ENCODE measurements around the gene RGS10. TPM values are rescaled to one million over a fixed set of nuclear protein-coding genes. Genes with fewer than 3 reads are reported as not detected.

Gene RGS10
- total RNA-seq, 1 experiment from 2014 or later, result 46.0 TPM

DNA sequence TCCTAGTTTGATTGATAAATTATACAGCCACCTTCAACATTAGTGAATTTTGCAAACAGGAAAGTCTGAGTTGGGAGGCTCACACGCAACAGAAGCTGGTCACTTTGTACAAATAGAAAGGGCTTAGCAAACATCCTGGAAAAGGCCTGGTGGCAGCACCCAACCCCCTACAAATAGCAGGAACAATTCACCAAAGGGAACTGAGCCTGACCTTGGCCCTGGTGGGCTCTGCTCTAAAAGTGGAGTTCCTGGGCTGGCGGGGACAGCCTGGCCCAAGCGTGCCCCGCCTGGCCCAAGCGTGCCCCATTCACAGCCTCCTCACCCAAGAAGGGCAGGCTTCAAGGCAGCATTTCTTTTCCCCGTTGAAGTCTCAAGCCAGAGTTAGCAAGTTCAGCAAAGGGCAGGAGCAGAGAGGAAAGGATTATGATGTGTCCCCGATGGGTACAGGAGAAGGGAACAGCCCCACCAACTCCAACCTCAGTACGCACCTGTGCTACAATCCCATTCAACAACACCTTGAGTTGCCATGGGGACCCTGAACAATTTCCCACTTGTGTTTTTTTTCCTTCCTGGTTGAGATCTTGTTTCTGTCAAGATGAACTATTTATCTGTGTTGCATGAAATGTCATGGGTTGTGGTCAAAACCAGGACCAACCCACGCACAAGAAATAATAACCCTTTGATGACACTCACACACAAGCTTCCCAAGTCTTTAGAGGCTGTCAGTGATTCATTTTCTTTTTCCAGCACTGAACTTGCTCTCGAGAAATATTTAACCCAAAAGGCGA lies 43.4 kb downstream of the RGS10 start:
- TF ChIP-seq EZH2 (IDR thresholded peaks at IDR 0.05; ENCODE audit: low read depth), result no peak
- TF ChIP-seq, protein P1, sequence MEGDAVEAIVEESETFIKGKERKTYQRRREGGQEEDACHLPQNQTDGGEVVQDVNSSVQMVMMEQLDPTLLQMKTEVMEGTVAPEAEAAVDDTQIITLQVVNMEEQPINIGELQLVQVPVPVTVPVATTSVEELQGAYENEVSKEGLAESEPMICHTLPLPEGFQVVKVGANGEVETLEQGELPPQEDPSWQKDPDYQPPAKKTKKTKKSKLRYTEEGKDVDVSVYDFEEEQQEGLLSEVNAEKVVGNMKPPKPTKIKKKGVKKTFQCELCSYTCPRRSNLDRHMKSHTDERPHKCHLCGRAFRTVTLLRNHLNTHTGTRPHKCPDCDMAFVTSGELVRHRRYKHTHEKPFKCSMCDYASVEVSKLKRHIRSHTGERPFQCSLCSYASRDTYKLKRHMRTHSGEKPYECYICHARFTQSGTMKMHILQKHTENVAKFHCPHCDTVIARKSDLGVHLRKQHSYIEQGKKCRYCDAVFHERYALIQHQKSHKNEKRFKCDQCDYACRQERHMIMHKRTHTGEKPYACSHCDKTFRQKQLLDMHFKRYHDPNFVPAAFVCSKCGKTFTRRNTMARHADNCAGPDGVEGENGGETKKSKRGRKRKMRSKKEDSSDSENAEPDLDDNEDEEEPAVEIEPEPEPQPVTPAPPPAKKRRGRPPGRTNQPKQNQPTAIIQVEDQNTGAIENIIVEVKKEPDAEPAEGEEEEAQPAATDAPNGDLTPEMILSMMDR (conservative IDR thresholded peaks at IDR 0.05), result no peak
- H3K27ac ChIP-seq, result no peak overlapping the region
- no TSS peak for BruUV-seq (replicated peaks)
- H3K9me3 ChIP-seq (ENCODE audit: insufficient read depth, low read depth), result no peaks in the 10 kb centered on the region
- no peak overlapping the region for H3K4me3 ChIP-seq
- no peaks in the 10 kb centered on the region for H3K27me3 ChIP-seq (ENCODE audit: insufficient read depth, low read depth)
- no peaks in the 10 kb centered on the region for H4K20me1 ChIP-seq (ENCODE audit: insufficient read depth)
- DNase-seq, result no peak
- POLR2A ChIA-PET (ENCODE audit: unreplicated experiment), result no interaction called here
- intact Hi-C loops (cut with micrococcal nuclease; ENCODE audit: unreplicated experiment), result no loop called here
- H3F3A ChIP-seq (ENCODE audit: insufficient read depth, low read depth), result peaks cover 3% of the 10 kb centered on the region; the same call in 1 of the 2 replicates
- H3K79me2 ChIP-seq (ENCODE audit: low read depth), result no peaks in the 10 kb centered on the region
- no peak overlapping the region for H3K4me2 ChIP-seq
- H3K4me1 ChIP-seq (replicated peaks; ENCODE audit: insufficient read depth), result no peaks in the 10 kb centered on the region
- H2AFZ ChIP-seq, result no peak overlapping the region
- H3K9me2 ChIP-seq (ENCODE audit: insufficient read depth), result no peaks in the 10 kb centered on the region
- no peaks in the 10 kb centered on the region for H3K36me3 ChIP-seq (ENCODE audit: low read depth)
- CTCF ChIA-PET, result interaction anchor here (0.5 kb wide), 1 partner anchor 17 kb away, joined by 8 read pairs; no protein-coding TSS in a partner anchor

GRCh38 chr10:119497243-119497642 lies 45.3 kb downstream of the RGS10 start:
- ChIA-PET CTCF (no interaction called here), POLR2A (ENCODE audit: unreplicated experiment) (no interaction called here)
- no peaks in the 10 kb centered on the region for H3K9me3 ChIP-seq (ENCODE audit: insufficient read depth, low read depth)

GRCh38 chr10:119496273-119496672 lies 46.2 kb downstream of the RGS10 start:
- TF ChIP-seq, protein P1 (conservative IDR thresholded peaks at IDR 0.05), result no peak
- no peak for TF ChIP-seq EZH2 (IDR thresholded peaks at IDR 0.05; ENCODE audit: low read depth)
- BruUV-seq (replicated peaks), result no TSS peak

More at GRCh38 chr10:119497243-119497642, 45.3 kb downstream of the RGS10 start:
- Histone ChIP-seq H3K27me3 (ENCODE audit: insufficient read depth, low read depth) (no peaks in the 10 kb centered on the region), H3K4me2 (no peak overlapping the region), H3K27ac (no peak overlapping the region), H2AFZ (no peak overlapping the region), H3K36me3 (ENCODE audit: low read depth) (no peaks in the 10 kb centered on the region), H3F3A (ENCODE audit: insufficient read depth, low read depth) (peaks cover 4% of the 10 kb centered on the region; the same call in 1 of the 2 replicates), H3K9me2 (ENCODE audit: insufficient read depth) (no peaks in the 10 kb centered on the region), H3K79me2 (ENCODE audit: low read depth) (no peaks in the 10 kb centered on the region), H4K20me1 (ENCODE audit: insufficient read depth) (no peaks in the 10 kb centered on the region), H3K4me1 (replicated peaks; ENCODE audit: insufficient read depth) (no peaks in the 10 kb centered on the region), H3K4me3 (no peak overlapping the region)
- intact Hi-C loops (cut with micrococcal nuclease; ENCODE audit: unreplicated experiment), result no loop called here
- TF ChIP-seq EZH2 (IDR thresholded peaks at IDR 0.05; ENCODE audit: low read depth), result no peak
- TF ChIP-seq, protein P1 (conservative IDR thresholded peaks at IDR 0.05), result no peak
- DNase-seq, result no peak
- BruUV-seq (replicated peaks), result no TSS peak

More at GRCh38 chr10:119496273-119496672, 46.2 kb downstream of the RGS10 start:
- intact Hi-C loops (cut with micrococcal nuclease; ENCODE audit: unreplicated experiment), result no loop called here
- Histone ChIP-seq H3K79me2 (ENCODE audit: low read depth) (no peaks in the 10 kb centered on the region), H3K27ac (no peak overlapping the region), H3F3A (ENCODE audit: insufficient read depth, low read depth) (peaks cover 4% of the 10 kb centered on the region; the same call in 1 of the 2 replicates), H3K36me3 (ENCODE audit: low read depth) (no peaks in the 10 kb centered on the region), H3K9me2 (ENCODE audit: insufficient read depth) (no peaks in the 10 kb centered on the region), H3K9me3 (ENCODE audit: insufficient read depth, low read depth) (no peaks in the 10 kb centered on the region), H2AFZ (no peak overlapping the region), H3K4me1 (replicated peaks; ENCODE audit: insufficient read depth) (no peaks in the 10 kb centered on the region), H3K27me3 (ENCODE audit: insufficient read depth, low read depth) (no peaks in the 10 kb centered on the region), H3K4me2 (no peak overlapping the region), H3K4me3 (no peak overlapping the region), H4K20me1 (ENCODE audit: insufficient read depth) (no peaks in the 10 kb centered on the region)
- CTCF ChIA-PET, result no interaction called here
- no peak for DNase-seq
- POLR2A ChIA-PET (ENCODE audit: unreplicated experiment), result no interaction called here
